ENCODE data around the gene PYY. TPM values are rescaled to one million over a fixed set of nuclear protein-coding genes. Genes with fewer than 3 reads are reported as not detected.
"Not testable (repeated sequence)": the region's sequence is repeated elsewhere in the genome, so short reads cannot be mapped to it uniquely, and the experiment has no call there.

Gene PYY
- total and polyA plus RNA-seq, 10 of the 15 experiments (the other 5 are each of a cell fraction or from before 2014, with no cell fraction given), result 0.07 to 0.18 TPM; not detected in 8

- intact Hi-C loops (cut with micrococcal nuclease; ENCODE audit: unreplicated experiment), result no loop called here
- 77% methylated on average over 5 of the region's 5 CpGs for WGBS (ENCODE audit: insufficient coverage, insufficient replicate concordance, low lambda C conversion rate, missing lambda C conversion rate)
- no peaks in the 10 kb centered on the region for H3K9me3 ChIP-seq (replicated peaks; ENCODE audit: control insufficient read depth, insufficient read depth, low read length)
- H3K9ac ChIP-seq (ENCODE audit: control insufficient read depth, insufficient read depth, low read length), result no peak overlapping the region
- ATAC-seq (no peak), DNase-seq (ENCODE audit: low read depth, low spot score) (no peak), FAIRE-seq (no peak)
- H3K4me3 ChIP-seq, result no peak overlapping the region
- H3K4me2 ChIP-seq (ENCODE audit: control insufficient read depth, insufficient read depth), result no peak overlapping the region
- RAD21 ChIA-PET (ENCODE audit: unreplicated experiment), result no interaction called here
- POLR2A ChIA-PET, result no interaction called here
- in situ Hi-C loops (cut with MboI), result loop anchor here (5.0 kb wide), 3 partner anchors 52 to 227 kb away; no protein-coding TSS in a partner anchor
- no peak for TF ChIP-seq POLR2AphosphoS2 (IDR thresholded peaks at IDR 0.05; ENCODE audit: low read depth, low read length)
- no peak for TF ChIP-seq ZNF384 (IDR thresholded peaks at IDR 0.05; ENCODE audit: borderline replicate concordance, low read depth, low read length)
- no peak for TF ChIP-seq KDM1A (IDR thresholded peaks at IDR 0.05; ENCODE audit: borderline replicate concordance)
- SMC1A ChIA-PET (ENCODE audit: uncharacterized antibody, unreplicated experiment), result no interaction called here
- no TSS peak for BruUV-seq (replicated peaks)
- H3K79me2 ChIP-seq (ENCODE audit: control insufficient read depth, insufficient read depth, low read length), result no peaks in the 10 kb centered on the region
- H3K36me3 ChIP-seq (ENCODE audit: control insufficient read depth in 2 of 2, insufficient read depth in 2 of 2, low read length in 1 of 2), result no peaks in the 10 kb centered on the region
- H3K4me1 ChIP-seq (ENCODE audit: control insufficient read depth, insufficient read depth, low read length), result no peaks in the 10 kb centered on the region
- H4K20me1 ChIP-seq (ENCODE audit: control insufficient read depth, insufficient read depth), result no peaks in the 10 kb centered on the region
- no peak overlapping the region for H2AFZ ChIP-seq (ENCODE audit: control insufficient read depth, low read depth, low read length)
- no peaks in the 10 kb centered on the region; a peak in 1 of 4 replicates for H3K27me3 ChIP-seq (replicated peaks in 1 of 2; ENCODE audit: control insufficient read depth in 2 of 2, insufficient read depth in 2 of 2, low read length in 1 of 2)
- CTCF ChIA-PET, result interaction anchor here (0.9 to 1.0 kb wide), 2 partner anchors 54 to 99 kb away, joined by 4 to 5 read pairs; no protein-coding TSS in a partner anchor
- no peak overlapping the region for H3K27ac ChIP-seq (ENCODE audit: control insufficient read depth, insufficient read depth)
These were observed 13.9 kb downstream of the PYY start for GRCh38 chr17:43939886-43940285.

GRCh38 chr17:43939452-43939851, 14.3 kb downstream of the PYY start:
- H2AFZ ChIP-seq (ENCODE audit: control insufficient read depth, low read depth, low read length); RAD21 ChIA-PET (ENCODE audit: unreplicated experiment); H3K79me2 ChIP-seq (ENCODE audit: control insufficient read depth, insufficient read depth, low read length); H3K9me3 ChIP-seq (replicated peaks; ENCODE audit: control insufficient read depth, insufficient read depth, low read length); H3K36me3 ChIP-seq (ENCODE audit: control insufficient read depth in 2 of 2, insufficient read depth in 2 of 2, low read length in 1 of 2); SMC1A ChIA-PET (ENCODE audit: uncharacterized antibody, unreplicated experiment); H3K4me2 ChIP-seq (ENCODE audit: control insufficient read depth, insufficient read depth); BruUV-seq (replicated peaks); FAIRE-seq; ATAC-seq; H3K27ac ChIP-seq (ENCODE audit: control insufficient read depth, insufficient read depth); H4K20me1 ChIP-seq (ENCODE audit: control insufficient read depth, insufficient read depth); DNase-seq (ENCODE audit: low read depth, low spot score); H3K4me1 ChIP-seq (ENCODE audit: control insufficient read depth, insufficient read depth, low read length); H3K27me3 ChIP-seq (replicated peaks in 1 of 2; ENCODE audit: control insufficient read depth in 2 of 2, insufficient read depth in 2 of 2, low read length in 1 of 2); H3K4me3 ChIP-seq; intact Hi-C loops (cut with micrococcal nuclease; ENCODE audit: unreplicated experiment); H3K9ac ChIP-seq (ENCODE audit: control insufficient read depth, insufficient read depth, low read length); POLR2A ChIA-PET; in situ Hi-C loops (cut with MboI): not testable (repeated sequence)
- 42% methylated on average over 3 of the region's 3 CpGs for WGBS (ENCODE audit: insufficient coverage, insufficient replicate concordance, low lambda C conversion rate, missing lambda C conversion rate)
- CTCF ChIA-PET, result interaction anchor here (1.0 kb wide), 1 partner anchor 54 kb away, joined by 5 read pairs; no protein-coding TSS in a partner anchor

Measured in GM12878 (cell line).